A549 treated with DMSO at 1 μM for 4 hours (cell line): ENCODE results near the gene STAB2. TPM values are rescaled to one million over a fixed set of nuclear protein-coding genes. Genes with fewer than 3 reads are reported as not detected.

ENCODE experiments used
- total RNA-seq: library from RNA; stranded (reverse); fragments of 200-300 nt; extraction: Qiagen RNA extraction; gene quantifications from 5 replicates; pipeline ENCODE4 v1.2.3, GENCODE V29; 2022; ENCODE audit warnings: low read depth

Gene STAB2, protein sequence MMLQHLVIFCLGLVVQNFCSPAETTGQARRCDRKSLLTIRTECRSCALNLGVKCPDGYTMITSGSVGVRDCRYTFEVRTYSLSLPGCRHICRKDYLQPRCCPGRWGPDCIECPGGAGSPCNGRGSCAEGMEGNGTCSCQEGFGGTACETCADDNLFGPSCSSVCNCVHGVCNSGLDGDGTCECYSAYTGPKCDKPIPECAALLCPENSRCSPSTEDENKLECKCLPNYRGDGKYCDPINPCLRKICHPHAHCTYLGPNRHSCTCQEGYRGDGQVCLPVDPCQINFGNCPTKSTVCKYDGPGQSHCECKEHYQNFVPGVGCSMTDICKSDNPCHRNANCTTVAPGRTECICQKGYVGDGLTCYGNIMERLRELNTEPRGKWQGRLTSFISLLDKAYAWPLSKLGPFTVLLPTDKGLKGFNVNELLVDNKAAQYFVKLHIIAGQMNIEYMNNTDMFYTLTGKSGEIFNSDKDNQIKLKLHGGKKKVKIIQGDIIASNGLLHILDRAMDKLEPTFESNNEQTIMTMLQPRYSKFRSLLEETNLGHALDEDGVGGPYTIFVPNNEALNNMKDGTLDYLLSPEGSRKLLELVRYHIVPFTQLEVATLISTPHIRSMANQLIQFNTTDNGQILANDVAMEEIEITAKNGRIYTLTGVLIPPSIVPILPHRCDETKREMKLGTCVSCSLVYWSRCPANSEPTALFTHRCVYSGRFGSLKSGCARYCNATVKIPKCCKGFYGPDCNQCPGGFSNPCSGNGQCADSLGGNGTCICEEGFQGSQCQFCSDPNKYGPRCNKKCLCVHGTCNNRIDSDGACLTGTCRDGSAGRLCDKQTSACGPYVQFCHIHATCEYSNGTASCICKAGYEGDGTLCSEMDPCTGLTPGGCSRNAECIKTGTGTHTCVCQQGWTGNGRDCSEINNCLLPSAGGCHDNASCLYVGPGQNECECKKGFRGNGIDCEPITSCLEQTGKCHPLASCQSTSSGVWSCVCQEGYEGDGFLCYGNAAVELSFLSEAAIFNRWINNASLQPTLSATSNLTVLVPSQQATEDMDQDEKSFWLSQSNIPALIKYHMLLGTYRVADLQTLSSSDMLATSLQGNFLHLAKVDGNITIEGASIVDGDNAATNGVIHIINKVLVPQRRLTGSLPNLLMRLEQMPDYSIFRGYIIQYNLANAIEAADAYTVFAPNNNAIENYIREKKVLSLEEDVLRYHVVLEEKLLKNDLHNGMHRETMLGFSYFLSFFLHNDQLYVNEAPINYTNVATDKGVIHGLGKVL (N-terminal part only)
- total RNA-seq, result 0.01 TPM in 2 of 5 replicates, not detected in the others

DNA sequence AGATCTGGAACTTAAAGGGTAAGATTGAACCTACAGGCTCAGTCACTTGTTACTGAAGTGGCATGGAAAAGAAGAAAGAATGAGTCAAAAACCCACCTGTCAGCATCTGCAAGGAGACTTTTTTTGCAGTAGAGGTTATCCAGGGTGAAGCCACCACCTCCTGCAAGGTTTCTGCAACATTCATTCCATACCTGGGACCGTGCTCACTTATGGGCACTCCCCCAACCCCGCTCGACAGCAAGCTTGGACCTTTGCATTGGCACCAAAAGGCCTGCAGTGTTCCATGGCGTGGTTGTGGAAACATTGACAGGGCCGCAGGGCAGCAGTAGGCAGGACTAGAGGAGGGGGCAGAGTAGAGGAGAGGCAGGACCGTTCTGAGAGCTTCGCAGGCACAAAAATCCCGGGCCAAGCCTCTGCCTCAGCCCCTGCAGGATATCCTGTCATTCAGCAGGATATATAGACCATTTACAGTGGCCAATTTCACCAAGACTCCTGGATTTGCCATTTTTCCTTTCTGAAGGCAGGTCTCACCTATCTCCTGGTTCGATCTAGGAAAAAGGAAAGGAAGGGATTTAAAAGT, at the start of gene STAB2:
Gene STAB2, plus strand, starts transcription at position 483 of the 580 bp plus-strand sequence. CDS start 204 bp downstream, outside the sequence.

Other genes with a start within 250 kb of the STAB2 start
- not detected in 5 replicates for gene C12orf42, start 91.3 kb upstream of the STAB2 start, total RNA-seq